ENCODE results near the gene RBX1.
"Not testable (repeated sequence)": the region's sequence is repeated elsewhere in the genome, so short reads cannot be mapped to it uniquely, and the experiment has no call there.

The RBX1 gene

GRCh38 chr22:40950962-40951794 is at the start of gene RBX1:
Gene RBX1 (plus strand): TSS chr22:40951378. CDS start chr22:40951399, 21 bp downstream.
- DNase-seq, result peak; percentile 99

GRCh38 chr22:40904101-40904500 is 47.1 kb upstream of the RBX1 start:
- no peak for DNase-seq

GRCh38 chr22:40908895-40909294 is 42.3 kb upstream of the RBX1 start:
- DNase-seq, result no peak

- no peak for DNase-seq
Measured at GRCh38 chr22:40911772-40912171, 39.4 kb upstream of the RBX1 start.

- DNase-seq, result not testable (repeated sequence)
Measured at GRCh38 chr22:40912987-40913386, 38.2 kb upstream of the RBX1 start.

GRCh38 chr22:40919446-40919845 is 31.7 kb upstream of the RBX1 start:
- DNase-seq, result no peak

GRCh38 chr22:40920526-40920925 is 30.7 kb upstream of the RBX1 start:
- no peak for DNase-seq

GRCh38 chr22:40922484-40923303 is 28.5 kb upstream of the RBX1 start:
- DNase-seq, result no peak

- no peak for DNase-seq
Measured at GRCh38 chr22:40928657-40929056, 22.5 kb upstream of the RBX1 start.

GRCh38 chr22:40932396-40932795 is 18.8 kb upstream of the RBX1 start:
- no peak for DNase-seq

- no peak for DNase-seq
Measured at GRCh38 chr22:40939202-40939601, 12.0 kb upstream of the RBX1 start.

- no peak for DNase-seq
Measured at GRCh38 chr22:40951795-40952605, 822 bp downstream of the RBX1 start.

GRCh38 chr22:40953471-40953870 is 2.3 kb downstream of the RBX1 start:
- no peak for DNase-seq

GRCh38 chr22:40954113-40954512 is 2.9 kb downstream of the RBX1 start:
- no peak for DNase-seq

- no peak for DNase-seq
Measured at GRCh38 chr22:40955571-40955970, 4.4 kb downstream of the RBX1 start.

GRCh38 chr22:40957601-40958000 is 6.4 kb downstream of the RBX1 start:
- no peak for DNase-seq

GRCh38 chr22:40958299-40958698 is 7.1 kb downstream of the RBX1 start:
- DNase-seq, result no peak

GRCh38 chr22:40960145-40960544 is 9.0 kb downstream of the RBX1 start:
- DNase-seq, result no peak

GRCh38 chr22:40965936-40966725 is 15.0 kb downstream of the RBX1 start:
- DNase-seq, result no peak

- DNase-seq, result no peak
Measured at GRCh38 chr22:40966726-40967085, 15.5 kb downstream of the RBX1 start.

GRCh38 chr22:40967111-40967760 is 16.1 kb downstream of the RBX1 start:
- no peak for DNase-seq

GRCh38 chr22:40972587-40972986 is 21.4 kb downstream of the RBX1 start:
- no peak for DNase-seq

All from stimulated activated CD4-positive, alpha-beta T cell treated with anti-CD3 and anti-CD28 coated beads, Interleukin-15, amount 100 ng/mL, for 24 hours (primary cell).